Liver (tissue), 3 donors: ENCODE results near the gene GABRR3.

ENCODE experiments used
- EGR1 ChIP-seq, 2 donors: IDR thresholded peaks; 2 replicates each; pipeline ENCODE4 v1.6.1; 2016 to 2018; ENCODE audit warnings: antibody characterized with exemption in 2 of 2, low read depth in 2 of 2
- FOXA2 ChIP-seq: IDR thresholded peaks from 2 replicates; pipeline ENCODE4 v1.6.1; 2016; ENCODE audit warnings: antibody characterized with exemption
- RAD21 ChIP-seq, 2 donors: IDR thresholded peaks; 2 replicates each; pipeline ENCODE4 v1.6.1; 2016; ENCODE audit warnings: antibody characterized with exemption in 2 of 2, mild to moderate bottlenecking in 2 of 2
- SP1 ChIP-seq: IDR thresholded peaks from 2 replicates; pipeline ENCODE4 v1.6.1; 2018; ENCODE audit warnings: antibody characterized with exemption, mild to moderate bottlenecking
- TF ChIP-seq, protein P1 (sequence below): fragments of 150-350 bp; IDR thresholded peaks from 2 replicates; pipeline ENCODE4 v1.5.1; 2017; ENCODE audit warnings: improper control_type of control experiment, low read depth, low read length; ENCODE audit not compliant: missing input control
- TF ChIP-seq, protein P2 (sequence below): IDR thresholded peaks from 2 replicates; pipeline ENCODE4 v1.6.1; 2016; ENCODE audit warnings: antibody characterized with exemption
- TF ChIP-seq, protein P3 (sequence below): IDR thresholded peaks from 2 replicates; pipeline ENCODE4 v1.6.1; 2016; ENCODE audit warnings: antibody characterized with exemption
- TF ChIP-seq, protein P4 (sequence below): IDR thresholded peaks from 2 replicates; pipeline ENCODE4 v1.6.1; 2016; ENCODE audit warnings: antibody characterized with exemption, mild to moderate bottlenecking
- donor health status: healthy.
- donor health status: healthy.

DNA sequence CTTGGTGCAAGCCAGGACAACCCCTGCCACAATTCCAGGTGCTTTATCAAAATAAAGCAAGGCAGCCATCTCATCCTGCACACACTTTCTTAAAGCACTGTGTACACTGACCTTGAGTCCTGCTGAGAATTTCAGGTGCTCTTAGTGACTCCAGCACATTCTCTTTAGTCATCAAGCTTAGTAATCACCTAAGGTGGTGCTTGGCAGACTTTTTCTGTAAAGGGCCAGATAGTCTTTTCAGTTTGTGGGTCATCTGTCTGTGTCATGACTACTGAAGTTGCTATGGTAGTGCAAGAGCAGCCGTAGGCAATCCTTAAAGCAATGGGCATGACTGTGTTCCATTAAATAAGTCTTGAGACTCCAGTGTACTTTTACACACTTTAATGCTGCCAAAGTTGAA, 99.3 kb downstream of the GABRR3 start:
- TF ChIP-seq SP1 (no peak), FOXA2 (no peak), RAD21 (IDR thresholded peaks at IDR 0.05) (no peak), EGR1 (IDR thresholded peaks at IDR 0.05; ENCODE audit: low read depth in 2 of 2) (no peak)
- TF ChIP-seq, protein P1, sequence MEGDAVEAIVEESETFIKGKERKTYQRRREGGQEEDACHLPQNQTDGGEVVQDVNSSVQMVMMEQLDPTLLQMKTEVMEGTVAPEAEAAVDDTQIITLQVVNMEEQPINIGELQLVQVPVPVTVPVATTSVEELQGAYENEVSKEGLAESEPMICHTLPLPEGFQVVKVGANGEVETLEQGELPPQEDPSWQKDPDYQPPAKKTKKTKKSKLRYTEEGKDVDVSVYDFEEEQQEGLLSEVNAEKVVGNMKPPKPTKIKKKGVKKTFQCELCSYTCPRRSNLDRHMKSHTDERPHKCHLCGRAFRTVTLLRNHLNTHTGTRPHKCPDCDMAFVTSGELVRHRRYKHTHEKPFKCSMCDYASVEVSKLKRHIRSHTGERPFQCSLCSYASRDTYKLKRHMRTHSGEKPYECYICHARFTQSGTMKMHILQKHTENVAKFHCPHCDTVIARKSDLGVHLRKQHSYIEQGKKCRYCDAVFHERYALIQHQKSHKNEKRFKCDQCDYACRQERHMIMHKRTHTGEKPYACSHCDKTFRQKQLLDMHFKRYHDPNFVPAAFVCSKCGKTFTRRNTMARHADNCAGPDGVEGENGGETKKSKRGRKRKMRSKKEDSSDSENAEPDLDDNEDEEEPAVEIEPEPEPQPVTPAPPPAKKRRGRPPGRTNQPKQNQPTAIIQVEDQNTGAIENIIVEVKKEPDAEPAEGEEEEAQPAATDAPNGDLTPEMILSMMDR: no peak
- TF ChIP-seq, protein P2, sequence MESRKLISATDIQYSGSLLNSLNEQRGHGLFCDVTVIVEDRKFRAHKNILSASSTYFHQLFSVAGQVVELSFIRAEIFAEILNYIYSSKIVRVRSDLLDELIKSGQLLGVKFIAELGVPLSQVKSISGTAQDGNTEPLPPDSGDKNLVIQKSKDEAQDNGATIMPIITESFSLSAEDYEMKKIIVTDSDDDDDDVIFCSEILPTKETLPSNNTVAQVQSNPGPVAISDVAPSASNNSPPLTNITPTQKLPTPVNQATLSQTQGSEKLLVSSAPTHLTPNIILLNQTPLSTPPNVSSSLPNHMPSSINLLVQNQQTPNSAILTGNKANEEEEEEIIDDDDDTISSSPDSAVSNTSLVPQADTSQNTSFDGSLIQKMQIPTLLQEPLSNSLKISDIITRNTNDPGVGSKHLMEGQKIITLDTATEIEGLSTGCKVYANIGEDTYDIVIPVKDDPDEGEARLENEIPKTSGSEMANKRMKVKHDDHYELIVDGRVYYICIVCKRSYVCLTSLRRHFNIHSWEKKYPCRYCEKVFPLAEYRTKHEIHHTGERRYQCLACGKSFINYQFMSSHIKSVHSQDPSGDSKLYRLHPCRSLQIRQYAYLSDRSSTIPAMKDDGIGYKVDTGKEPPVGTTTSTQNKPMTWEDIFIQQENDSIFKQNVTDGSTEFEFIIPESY: no peak
- TF ChIP-seq, protein P3, sequence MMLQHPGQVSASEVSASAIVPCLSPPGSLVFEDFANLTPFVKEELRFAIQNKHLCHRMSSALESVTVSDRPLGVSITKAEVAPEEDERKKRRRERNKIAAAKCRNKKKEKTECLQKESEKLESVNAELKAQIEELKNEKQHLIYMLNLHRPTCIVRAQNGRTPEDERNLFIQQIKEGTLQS: no peak
- TF ChIP-seq, protein P4, sequence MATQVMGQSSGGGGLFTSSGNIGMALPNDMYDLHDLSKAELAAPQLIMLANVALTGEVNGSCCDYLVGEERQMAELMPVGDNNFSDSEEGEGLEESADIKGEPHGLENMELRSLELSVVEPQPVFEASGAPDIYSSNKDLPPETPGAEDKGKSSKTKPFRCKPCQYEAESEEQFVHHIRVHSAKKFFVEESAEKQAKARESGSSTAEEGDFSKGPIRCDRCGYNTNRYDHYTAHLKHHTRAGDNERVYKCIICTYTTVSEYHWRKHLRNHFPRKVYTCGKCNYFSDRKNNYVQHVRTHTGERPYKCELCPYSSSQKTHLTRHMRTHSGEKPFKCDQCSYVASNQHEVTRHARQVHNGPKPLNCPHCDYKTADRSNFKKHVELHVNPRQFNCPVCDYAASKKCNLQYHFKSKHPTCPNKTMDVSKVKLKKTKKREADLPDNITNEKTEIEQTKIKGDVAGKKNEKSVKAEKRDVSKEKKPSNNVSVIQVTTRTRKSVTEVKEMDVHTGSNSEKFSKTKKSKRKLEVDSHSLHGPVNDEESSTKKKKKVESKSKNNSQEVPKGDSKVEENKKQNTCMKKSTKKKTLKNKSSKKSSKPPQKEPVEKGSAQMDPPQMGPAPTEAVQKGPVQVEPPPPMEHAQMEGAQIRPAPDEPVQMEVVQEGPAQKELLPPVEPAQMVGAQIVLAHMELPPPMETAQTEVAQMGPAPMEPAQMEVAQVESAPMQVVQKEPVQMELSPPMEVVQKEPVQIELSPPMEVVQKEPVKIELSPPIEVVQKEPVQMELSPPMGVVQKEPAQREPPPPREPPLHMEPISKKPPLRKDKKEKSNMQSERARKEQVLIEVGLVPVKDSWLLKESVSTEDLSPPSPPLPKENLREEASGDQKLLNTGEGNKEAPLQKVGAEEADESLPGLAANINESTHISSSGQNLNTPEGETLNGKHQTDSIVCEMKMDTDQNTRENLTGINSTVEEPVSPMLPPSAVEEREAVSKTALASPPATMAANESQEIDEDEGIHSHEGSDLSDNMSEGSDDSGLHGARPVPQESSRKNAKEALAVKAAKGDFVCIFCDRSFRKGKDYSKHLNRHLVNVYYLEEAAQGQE: no peak
